ENCODE data around the gene NFASC. TPM values are rescaled to one million over a fixed set of nuclear protein-coding genes. Genes with fewer than 3 reads are reported as not detected.

The NFASC gene
- total RNA-seq, 1 experiment from 2014 or later, result 20.1 TPM

DNA sequence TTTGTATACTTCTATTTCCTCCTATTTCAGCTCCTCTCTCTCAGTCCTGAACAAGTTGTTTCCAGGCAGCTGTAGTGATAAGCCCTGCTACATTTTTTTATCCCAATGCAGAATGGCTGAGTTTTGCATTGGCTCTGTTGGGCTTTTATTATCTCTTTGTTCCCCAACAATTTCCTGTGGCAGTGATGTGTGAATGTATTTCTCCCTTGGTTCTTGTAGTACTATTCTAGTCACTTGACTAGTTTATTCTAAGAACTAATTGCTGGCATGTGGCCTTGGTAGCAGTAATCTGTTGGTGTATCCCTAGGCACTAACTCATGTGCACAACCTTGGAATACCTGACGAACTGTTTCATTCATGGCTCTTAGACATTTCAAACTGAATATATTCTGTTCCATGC is 60.7 kb downstream of the NFASC start:
- ChIA-PET CTCF (interaction anchor here (0.7 to 5.3 kb wide), 5 partner anchors 11 to 167 kb away, joined by 3 to 45 read pairs (median 3); no protein-coding TSS in a partner anchor), POLR2A (no interaction called here)
- no peak for TF ChIP-seq CTCF (IDR thresholded peaks at IDR 0.05)
- no peak for TF ChIP-seq RELA (CRISPR knock-in tag; IDR thresholded peaks at IDR 0.05; ENCODE audit: borderline replicate concordance)
- TF ChIP-seq, protein P1, sequence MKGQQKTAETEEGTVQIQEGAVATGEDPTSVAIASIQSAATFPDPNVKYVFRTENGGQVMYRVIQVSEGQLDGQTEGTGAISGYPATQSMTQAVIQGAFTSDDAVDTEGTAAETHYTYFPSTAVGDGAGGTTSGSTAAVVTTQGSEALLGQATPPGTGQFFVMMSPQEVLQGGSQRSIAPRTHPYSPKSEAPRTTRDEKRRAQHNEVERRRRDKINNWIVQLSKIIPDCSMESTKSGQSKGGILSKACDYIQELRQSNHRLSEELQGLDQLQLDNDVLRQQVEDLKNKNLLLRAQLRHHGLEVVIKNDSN (CRISPR knock-in tag; IDR thresholded peaks at IDR 0.05), result no peak

GRCh38 chr1:204931768-204932572 is 61.3 kb downstream of the NFASC start:
- Mint-ChIP-seq H3K27me3 (ENCODE audit: low read depth) (no peaks in the 10 kb centered on the region), H3K4me3 (no peak overlapping the region), H3K36me3 (no peaks in the 10 kb centered on the region), H3K4me1 (peaks cover 16% of the 10 kb centered on the region; the same call in 1 of the 2 replicates), H3K9me3 (no peaks in the 10 kb centered on the region), H3K27ac (no peak overlapping the region)
- DNase-seq (ENCODE audit: low spot score), result no peak
- ATAC-seq, result no peak
- ChIA-PET POLR2A (no interaction called here), CTCF (interaction anchor here (0.9 to 5.3 kb wide), 4 partner anchors 10 to 140 kb away, joined by 3 to 45 read pairs (median 16); no protein-coding TSS in a partner anchor)
- TF ChIP-seq PRRX2 (CRISPR knock-in tag; IDR thresholded peaks at IDR 0.05) (no peak), ZNF219 (CRISPR knock-in tag; IDR thresholded peaks at IDR 0.05; ENCODE audit: borderline replicate concordance) (no peak), AFF4 (CRISPR knock-in tag; IDR thresholded peaks at IDR 0.05; ENCODE audit: borderline replicate concordance) (no peak), NFE2L1 (CRISPR knock-in tag; IDR thresholded peaks at IDR 0.05) (no peak), TEAD4 (CRISPR knock-in tag; IDR thresholded peaks at IDR 0.05) (no peak), ZNF232 (CRISPR knock-in tag; IDR thresholded peaks at IDR 0.05) (no peak), CREB1 (CRISPR knock-in tag; IDR thresholded peaks at IDR 0.05) (no peak), ZNF263 (CRISPR knock-in tag; IDR thresholded peaks at IDR 0.05; ENCODE audit: low read depth) (no peak), GRHL2 (CRISPR knock-in tag; IDR thresholded peaks at IDR 0.05; ENCODE audit: insufficient replicate concordance, severe bottlenecking) (no peak), ATF1 (CRISPR knock-in tag; IDR thresholded peaks at IDR 0.05) (no peak), USF2 (CRISPR knock-in tag; IDR thresholded peaks at IDR 0.05) (no peak), SOX15 (CRISPR knock-in tag; IDR thresholded peaks at IDR 0.05) (no peak), ZBTB21 (CRISPR knock-in tag; IDR thresholded peaks at IDR 0.05; ENCODE audit: borderline replicate concordance) (no peak), HMGXB4 (CRISPR knock-in tag; IDR thresholded peaks at IDR 0.05) (no peak)
- TF ChIP-seq, protein P2, sequence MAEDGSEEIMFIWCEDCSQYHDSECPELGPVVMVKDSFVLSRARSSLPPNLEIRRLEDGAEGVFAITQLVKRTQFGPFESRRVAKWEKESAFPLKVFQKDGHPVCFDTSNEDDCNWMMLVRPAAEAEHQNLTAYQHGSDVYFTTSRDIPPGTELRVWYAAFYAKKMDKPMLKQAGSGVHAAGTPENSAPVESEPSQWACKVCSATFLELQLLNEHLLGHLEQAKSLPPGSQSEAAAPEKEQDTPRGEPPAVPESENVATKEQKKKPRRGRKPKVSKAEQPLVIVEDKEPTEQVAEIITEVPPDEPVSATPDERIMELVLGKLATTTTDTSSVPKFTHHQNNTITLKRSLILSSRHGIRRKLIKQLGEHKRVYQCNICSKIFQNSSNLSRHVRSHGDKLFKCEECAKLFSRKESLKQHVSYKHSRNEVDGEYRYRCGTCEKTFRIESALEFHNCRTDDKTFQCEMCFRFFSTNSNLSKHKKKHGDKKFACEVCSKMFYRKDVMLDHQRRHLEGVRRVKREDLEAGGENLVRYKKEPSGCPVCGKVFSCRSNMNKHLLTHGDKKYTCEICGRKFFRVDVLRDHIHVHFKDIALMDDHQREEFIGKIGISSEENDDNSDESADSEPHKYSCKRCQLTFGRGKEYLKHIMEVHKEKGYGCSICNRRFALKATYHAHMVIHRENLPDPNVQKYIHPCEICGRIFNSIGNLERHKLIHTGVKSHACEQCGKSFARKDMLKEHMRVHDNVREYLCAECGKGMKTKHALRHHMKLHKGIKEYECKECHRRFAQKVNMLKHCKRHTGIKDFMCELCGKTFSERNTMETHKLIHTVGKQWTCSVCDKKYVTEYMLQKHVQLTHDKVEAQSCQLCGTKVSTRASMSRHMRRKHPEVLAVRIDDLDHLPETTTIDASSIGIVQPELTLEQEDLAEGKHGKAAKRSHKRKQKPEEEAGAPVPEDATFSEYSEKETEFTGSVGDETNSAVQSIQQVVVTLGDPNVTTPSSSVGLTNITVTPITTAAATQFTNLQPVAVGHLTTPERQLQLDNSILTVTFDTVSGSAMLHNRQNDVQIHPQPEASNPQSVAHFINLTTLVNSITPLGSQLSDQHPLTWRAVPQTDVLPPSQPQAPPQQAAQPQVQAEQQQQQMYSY (CRISPR knock-in tag; IDR thresholded peaks at IDR 0.05), result no peak
- TF ChIP-seq, protein P1 (CRISPR knock-in tag; IDR thresholded peaks at IDR 0.05), result no peak
- TF ChIP-seq, protein P3, sequence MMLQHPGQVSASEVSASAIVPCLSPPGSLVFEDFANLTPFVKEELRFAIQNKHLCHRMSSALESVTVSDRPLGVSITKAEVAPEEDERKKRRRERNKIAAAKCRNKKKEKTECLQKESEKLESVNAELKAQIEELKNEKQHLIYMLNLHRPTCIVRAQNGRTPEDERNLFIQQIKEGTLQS (CRISPR knock-in tag; conservative IDR thresholded peaks at IDR 0.05), result no peak

More for the DNA sequence above, 60.7 kb downstream of the NFASC start:
- H3K4me1 Mint-ChIP-seq, result peaks cover 18% of the 10 kb centered on the region; the same call in 1 of the 2 replicates
- no peaks in the 10 kb centered on the region for H3K36me3 Mint-ChIP-seq
- H3K27me3 Mint-ChIP-seq (ENCODE audit: low read depth), result no peaks in the 10 kb centered on the region
- DNase-seq (ENCODE audit: low spot score) (no peak), ATAC-seq (no peak)
- no peak overlapping the region for H3K27ac Mint-ChIP-seq
- no peak overlapping the region for H3K4me3 Mint-ChIP-seq
- H3K9me3 Mint-ChIP-seq, result no peaks in the 10 kb centered on the region

Data from WTC11 (cell line).